GM12865 (cell line): Measurements from ENCODE around the gene BCAT1.

Experiments used
- DNase-seq: peaks from one replicate; pipeline ENCODE4 v3.0.0; 2010; ENCODE audit warnings: low read depth
- H3K4me3 ChIP-seq: 2 replicates; pipeline ENCODE4 v1.5.1; 2011; ENCODE audit warnings: mild to moderate bottlenecking, low read depth, low read length, control low read depth
- TF ChIP-seq, protein P1 (sequence below): IDR thresholded peaks from 2 replicates; pipeline ENCODE4 v1.5.1; 2011; ENCODE audit warnings: low read length, control low read depth, low read depth, inconsistent platforms; ENCODE audit not compliant: insufficient read depth; ENCODE audit errors: missing control alignments

The BCAT1 gene

DNA sequence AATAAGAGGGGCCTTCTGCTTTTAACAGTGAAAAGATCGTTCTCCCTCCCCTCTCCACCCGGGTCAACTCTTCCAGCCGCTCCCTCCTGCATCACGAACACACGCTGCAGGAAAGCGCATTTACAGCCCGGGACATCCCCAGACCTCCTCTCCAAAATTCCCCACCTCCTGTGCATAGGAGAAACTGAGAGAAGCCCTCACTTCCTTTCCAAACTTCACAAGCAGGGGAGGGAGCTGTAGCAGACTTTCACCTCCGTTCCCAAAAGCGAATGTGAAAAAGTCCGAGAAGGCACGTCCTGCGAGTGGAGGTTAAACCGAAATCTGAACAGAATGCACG lies 513 bp downstream of the BCAT1 start:
- TF ChIP-seq, protein P1, sequence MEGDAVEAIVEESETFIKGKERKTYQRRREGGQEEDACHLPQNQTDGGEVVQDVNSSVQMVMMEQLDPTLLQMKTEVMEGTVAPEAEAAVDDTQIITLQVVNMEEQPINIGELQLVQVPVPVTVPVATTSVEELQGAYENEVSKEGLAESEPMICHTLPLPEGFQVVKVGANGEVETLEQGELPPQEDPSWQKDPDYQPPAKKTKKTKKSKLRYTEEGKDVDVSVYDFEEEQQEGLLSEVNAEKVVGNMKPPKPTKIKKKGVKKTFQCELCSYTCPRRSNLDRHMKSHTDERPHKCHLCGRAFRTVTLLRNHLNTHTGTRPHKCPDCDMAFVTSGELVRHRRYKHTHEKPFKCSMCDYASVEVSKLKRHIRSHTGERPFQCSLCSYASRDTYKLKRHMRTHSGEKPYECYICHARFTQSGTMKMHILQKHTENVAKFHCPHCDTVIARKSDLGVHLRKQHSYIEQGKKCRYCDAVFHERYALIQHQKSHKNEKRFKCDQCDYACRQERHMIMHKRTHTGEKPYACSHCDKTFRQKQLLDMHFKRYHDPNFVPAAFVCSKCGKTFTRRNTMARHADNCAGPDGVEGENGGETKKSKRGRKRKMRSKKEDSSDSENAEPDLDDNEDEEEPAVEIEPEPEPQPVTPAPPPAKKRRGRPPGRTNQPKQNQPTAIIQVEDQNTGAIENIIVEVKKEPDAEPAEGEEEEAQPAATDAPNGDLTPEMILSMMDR, result no peak
- peak; percentile 88 for DNase-seq
- peak overlapping the region; percentile 60 for H3K4me3 ChIP-seq

DNA sequence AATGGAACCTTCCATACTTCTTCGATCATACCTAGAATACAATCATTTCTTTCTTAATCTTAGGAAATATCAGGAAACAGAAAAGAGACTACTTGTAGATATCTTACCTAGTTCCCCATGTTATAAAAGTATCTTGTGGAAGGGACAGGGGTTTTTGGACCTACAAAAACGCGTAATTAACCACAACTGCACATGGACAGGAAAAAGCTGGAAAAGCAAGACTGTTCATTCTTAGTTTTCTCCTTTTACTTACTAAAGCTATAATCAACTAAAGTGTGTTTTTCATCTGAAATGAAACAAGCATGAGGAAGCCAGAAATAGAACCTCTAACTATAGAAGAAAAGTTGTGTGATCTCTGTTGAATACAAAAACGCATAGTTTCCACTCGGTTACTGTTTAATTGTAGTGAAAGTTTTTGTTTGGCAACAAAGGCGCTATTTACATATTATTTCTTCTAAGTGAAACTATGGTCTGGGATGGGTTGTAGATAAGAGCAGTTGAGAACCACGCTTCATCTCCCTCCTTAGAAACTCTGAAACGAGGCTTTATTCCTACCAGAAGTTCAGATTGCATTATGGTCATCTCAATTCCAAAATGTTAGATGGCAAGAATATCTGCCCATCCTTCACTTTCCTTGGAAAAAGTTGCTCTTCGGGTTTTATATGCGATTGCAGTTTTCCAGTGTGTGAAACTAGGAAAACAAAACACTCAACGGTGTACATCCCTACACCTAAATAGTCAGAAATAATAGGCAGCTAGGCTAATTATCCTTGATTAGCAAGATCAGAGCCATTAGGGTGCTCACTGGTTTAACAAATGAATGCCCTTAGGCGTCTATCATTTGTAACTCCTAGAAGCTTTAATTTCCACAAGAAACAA lies 1.1 kb downstream of the BCAT1 start:
- peak overlapping the region; percentile 60 for H3K4me3 ChIP-seq
- peak; percentile 37 for DNase-seq
- TF ChIP-seq, protein P1, result no peak

DNA sequence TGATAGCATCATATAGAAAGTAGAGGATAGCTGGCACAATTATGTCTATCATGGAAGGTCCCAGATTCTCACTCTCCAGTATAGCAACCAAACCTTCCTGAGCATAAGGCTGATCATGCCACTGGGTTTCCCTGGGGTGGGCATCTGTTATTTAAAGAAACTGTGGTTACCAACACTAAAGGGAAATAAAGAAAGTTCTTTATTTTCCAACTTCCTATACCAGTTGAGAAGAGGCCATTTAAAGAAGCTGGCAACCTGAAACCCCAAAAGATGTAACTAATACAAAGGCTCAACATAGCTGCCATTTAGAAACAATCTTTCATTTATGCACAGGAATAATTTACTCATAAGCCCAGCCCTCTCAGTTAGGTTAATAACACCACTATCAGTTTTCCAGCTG lies 3.1 kb downstream of the BCAT1 start:
- TF ChIP-seq, protein P1, result no peak
- H3K4me3 ChIP-seq, result peak overlapping the region; percentile 15; the same call in 1 of the 2 replicates

DNA sequence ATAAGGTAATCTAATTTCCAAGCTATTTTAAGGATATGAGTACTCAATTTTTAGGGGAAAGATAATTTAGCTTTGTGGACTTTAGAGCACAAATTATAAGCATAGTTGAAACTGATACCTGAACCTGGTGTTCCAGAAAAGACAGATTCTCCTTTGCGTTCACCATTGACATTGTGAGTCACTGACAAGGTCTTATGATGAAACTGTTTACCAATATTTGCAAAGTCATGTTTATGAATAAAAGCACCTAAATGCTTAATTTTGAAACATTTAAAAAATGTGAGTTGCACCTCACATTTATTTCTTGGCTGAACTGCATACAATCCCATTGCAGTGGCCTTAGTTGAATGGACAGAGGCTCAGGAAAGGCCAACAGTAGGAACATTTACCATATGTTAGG lies 3.9 kb downstream of the BCAT1 start:
- DNase-seq, result no peak
- no peak overlapping the region for H3K4me3 ChIP-seq
- TF ChIP-seq, protein P1, result no peak

More for the DNA sequence above, 3.1 kb downstream of the BCAT1 start:
- DNase-seq, result no peak

DNA sequence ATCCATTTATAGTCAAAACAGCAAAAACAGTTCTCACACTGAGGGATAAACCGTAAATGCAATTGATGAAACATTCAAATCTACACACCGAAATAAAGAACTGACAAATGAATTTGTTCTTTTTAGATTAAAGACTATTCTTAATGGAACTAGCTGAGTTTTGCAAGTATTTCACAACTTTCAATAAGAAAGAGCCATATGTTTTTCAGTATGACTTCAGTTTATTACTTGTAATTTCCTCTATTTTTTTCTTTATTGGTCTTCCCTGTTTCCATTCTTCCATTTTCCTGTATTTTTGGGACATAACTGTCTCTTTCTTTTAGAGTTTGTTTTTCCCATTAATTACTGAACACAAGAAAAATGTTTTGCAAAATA lies 4.3 kb downstream of the BCAT1 start:
- DNase-seq, result no peak
- TF ChIP-seq, protein P1, result no peak
- no peak overlapping the region for H3K4me3 ChIP-seq

DNA sequence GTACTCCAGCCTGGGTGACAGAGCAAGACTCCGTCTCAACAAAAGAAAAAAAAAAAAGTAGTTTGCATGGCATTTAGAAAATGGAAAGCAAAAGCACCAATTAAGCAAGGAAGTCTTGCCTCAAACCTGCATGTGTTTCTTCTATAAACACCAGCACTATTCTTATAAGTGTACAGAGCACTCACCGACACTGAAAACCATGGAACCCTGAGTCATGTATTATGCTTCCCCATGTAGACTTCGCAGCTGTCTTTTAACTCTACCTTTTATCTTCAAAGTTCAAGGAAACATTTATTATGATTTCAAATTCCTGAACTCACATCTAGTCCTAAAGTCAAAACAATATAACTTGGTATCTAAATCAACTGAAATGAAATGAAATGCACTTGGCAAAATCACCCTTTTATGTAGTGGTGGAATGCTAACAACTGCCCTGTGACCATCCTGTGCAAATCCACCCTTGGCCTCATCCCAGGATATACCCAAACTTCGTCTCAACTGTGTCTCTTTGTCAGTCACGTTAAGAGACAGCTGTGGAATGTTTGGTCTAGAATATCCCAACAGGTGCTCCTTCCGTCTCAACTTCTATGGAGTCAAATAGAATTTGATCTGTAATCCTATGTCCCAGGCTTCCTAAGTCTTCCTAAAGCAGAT lies 4.8 kb downstream of the BCAT1 start:
- TF ChIP-seq, protein P1, result no peak
- DNase-seq, result no peak
- H3K4me3 ChIP-seq, result no peak overlapping the region
